AG08395 (cell line): ENCODE data around the gene HECTD3.
"Not testable (repeated sequence)": the region's sequence is repeated elsewhere in the genome, so short reads cannot be mapped to it uniquely, and the experiment has no call there.

Source experiments
- DNase-seq: peaks from one replicate; pipeline ENCODE4 v3.0.0; 2012; ENCODE audit warnings: mixed read lengths, low spot score

The HECTD3 gene

GRCh38 chr1:45014321-45015028, 3.4 kb upstream of the HECTD3 start:
- DNase-seq = peak; percentile 82

GRCh38 chr1:45013551-45014209, 2.6 kb upstream of the HECTD3 start:
- DNase-seq = no peak

GRCh38 chr1:45012639-45013278, 1.6 kb upstream of the HECTD3 start:
- peak; percentile 77 for DNase-seq

GRCh38 chr1:45011837-45012638, 914 bp upstream of the HECTD3 start, which contains the start of gene UROD:
UROD (plus strand) TSS chr1:45012254; CDS start chr1:45012266, 12 bp downstream.
- peak; percentile 98 for DNase-seq

GRCh38 chr1:45009956-45010854, 919 bp downstream of the HECTD3 start:
- DNase-seq = no peak

- DNase-seq = no peak
These were observed 1.7 kb downstream of the HECTD3 start for GRCh38 chr1:45009296-45009865.

- no peak for DNase-seq
These were observed 2.6 kb downstream of the HECTD3 start for GRCh38 chr1:45008516-45008915.

GRCh38 chr1:45008076-45008475, 3.0 kb downstream of the HECTD3 start:
- DNase-seq = no peak

- DNase-seq = no peak
These were observed 3.8 kb downstream of the HECTD3 start for GRCh38 chr1:45007311-45007710.

- DNase-seq = no peak
These were observed 5.4 kb downstream of the HECTD3 start for GRCh38 chr1:45005761-45006160.

- no peak for DNase-seq
These were observed 6.7 kb downstream of the HECTD3 start for GRCh38 chr1:45004281-45004920.

- DNase-seq = no peak
These were observed 7.4 kb downstream of the HECTD3 start for GRCh38 chr1:45003741-45004140.

GRCh38 chr1:45002650-45003645, 8.2 kb downstream of the HECTD3 start:
- no peak for DNase-seq

- DNase-seq = not testable (repeated sequence)
These were observed 9.5 kb downstream of the HECTD3 start for GRCh38 chr1:45001576-45001975.

GRCh38 chr1:45001011-45001481, 10.1 kb downstream of the HECTD3 start:
- DNase-seq = no peak

GRCh38 chr1:44999232-44999631, 11.9 kb downstream of the HECTD3 start:
- DNase-seq = no peak

- no peak for DNase-seq
These were observed 15.5 kb downstream of the HECTD3 start for GRCh38 chr1:44995467-44996238.

GRCh38 chr1:44994309-44994898, 16.7 kb downstream of the HECTD3 start:
- DNase-seq = no peak
